Erythroblast (primary cell): ENCODE measurements around the gene FKBP2.
A peak's percentile ranks its signal among the peaks of the same experiment; 100 is the strongest.

Experiments
- GATA1 ChIP-seq: IDR thresholded peaks from 2 replicates; pipeline ENCODE4 v1.6.1; 2011; ENCODE audit warnings: low read depth, mild to moderate bottlenecking, control low read depth, low read length, moderate library complexity
- POLR2A ChIP-seq: IDR thresholded peaks from 2 replicates; pipeline ENCODE4 v1.6.1; 2011; ENCODE audit warnings: mild to moderate bottlenecking, low read length

DNA sequence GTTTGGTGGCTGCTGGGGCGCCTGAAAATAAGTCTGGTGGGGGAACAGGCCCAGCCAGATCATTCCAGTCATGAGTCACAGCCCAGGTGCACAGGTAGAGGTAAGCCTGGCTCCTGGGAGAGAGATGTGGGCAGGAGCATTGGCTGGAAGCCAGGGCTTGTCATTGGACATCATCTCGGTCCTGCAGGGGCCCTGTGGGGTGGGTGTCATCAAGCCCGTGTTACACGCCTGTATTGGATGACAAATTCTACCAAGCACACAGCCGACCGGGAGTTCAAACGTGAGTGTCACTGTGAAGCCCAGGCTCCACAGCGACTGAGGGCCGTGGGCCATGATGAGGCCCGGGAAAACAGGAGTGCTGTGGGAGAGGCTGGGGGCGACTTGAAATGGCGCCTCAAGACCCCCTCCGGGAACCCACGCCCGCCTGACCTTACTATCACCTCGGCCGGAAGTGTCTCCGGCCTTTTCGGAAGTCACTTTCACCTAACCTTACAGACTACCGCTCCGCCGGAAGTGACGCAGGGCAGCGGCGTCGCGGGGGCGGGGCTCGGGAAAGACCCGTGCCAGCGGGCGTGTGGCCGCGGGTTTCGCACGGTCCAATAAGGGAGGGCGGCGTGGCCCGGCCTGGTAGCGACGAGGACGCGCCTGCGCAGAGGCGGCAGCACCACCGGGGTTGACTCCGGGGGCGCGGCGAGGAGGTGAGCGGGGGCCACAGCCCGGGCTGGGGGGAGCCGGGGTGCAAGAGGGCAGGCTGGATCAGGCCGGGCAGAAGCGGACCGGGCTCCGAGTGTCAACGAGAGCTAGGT lies at the start of gene FKBP2:
- peak; percentile 96 for TF ChIP-seq POLR2A
- no peak for TF ChIP-seq GATA1
